Endothelial cell (in vitro differentiated cells): ENCODE data around the gene ANKRD37. TPM values are rescaled to one million over a fixed set of nuclear protein-coding genes. Genes with fewer than 3 reads are reported as not detected.

Experiments
- DNase-seq: peaks from one replicate; pipeline ENCODE4 v3.0.0; 2021; ENCODE audit warnings: low spot score
- H3K27ac Mint-ChIP-seq: one replicate; pipeline ENCODE4 v1.8.0; 2021; ENCODE audit warnings: mixed read lengths, inconsistent platforms; ENCODE audit not compliant: unreplicated experiment
- H3K27me3 Mint-ChIP-seq: one replicate; pipeline ENCODE4 v1.8.0; 2021; ENCODE audit warnings: mild to moderate bottlenecking, moderate library complexity, mixed read lengths, inconsistent platforms; ENCODE audit not compliant: unreplicated experiment
- H3K36me3 Mint-ChIP-seq: one replicate; pipeline ENCODE4 v1.8.0; 2021; ENCODE audit warnings: mild to moderate bottlenecking, low read depth, mixed read lengths, inconsistent platforms; ENCODE audit not compliant: unreplicated experiment
- H3K4me1 Mint-ChIP-seq: one replicate; pipeline ENCODE4 v1.8.0; 2021; ENCODE audit warnings: mild to moderate bottlenecking, mixed read lengths, inconsistent platforms; ENCODE audit not compliant: unreplicated experiment
- H3K4me3 Mint-ChIP-seq: one replicate; pipeline ENCODE4 v1.8.0; 2021; ENCODE audit warnings: mild to moderate bottlenecking, mixed read lengths, inconsistent platforms; ENCODE audit not compliant: unreplicated experiment
- H3K9me3 Mint-ChIP-seq: one replicate; pipeline ENCODE4 v1.8.0; 2021; ENCODE audit warnings: mixed read lengths, inconsistent platforms; ENCODE audit not compliant: unreplicated experiment
- CTCF ChIP-seq: fragments of 200-600 bp; sonication (generic); IDR thresholded peaks from one replicate; pipeline ENCODE4 v1.5.0; 2021; ENCODE audit warnings: antibody characterized with exemption; ENCODE audit not compliant: unreplicated experiment
- total RNA-seq: library from RNA; stranded (reverse); fragmentation: NEBNext Ultra II Directional; extraction: Animal tissue kit (Norgen Biotek cat#: 25700); gene quantifications from one replicate; pipeline ENCODE4 v1.2.1, GENCODE V29; 2021; ENCODE audit not compliant: unreplicated experiment

Gene ANKRD37
- total RNA-seq, 1 donor from 2014 or later: 2.6 TPM

- H3K27ac Mint-ChIP-seq: no peak overlapping the region
- peaks cover 15% of the 10 kb centered on the region for H3K4me1 Mint-ChIP-seq
- no peaks in the 10 kb centered on the region for H3K9me3 Mint-ChIP-seq
- no peak for DNase-seq
- H3K36me3 Mint-ChIP-seq: peaks cover 14% of the 10 kb centered on the region
- H3K27me3 Mint-ChIP-seq: no peaks in the 10 kb centered on the region
- H3K4me3 Mint-ChIP-seq: no peak overlapping the region
- no peak for TF ChIP-seq CTCF
Observed at GRCh38 chr4:185369731-185370130, 26.9 kb upstream of the ANKRD37 start.

GRCh38 chr4:185370268-185370949 lies 26.2 kb upstream of the ANKRD37 start:
- H3K4me1 Mint-ChIP-seq: peaks cover 18% of the 10 kb centered on the region
- H3K4me3 Mint-ChIP-seq: no peak overlapping the region
- no peak overlapping the region for H3K27ac Mint-ChIP-seq
- no peak for DNase-seq
- TF ChIP-seq CTCF: no peak
- no peaks in the 10 kb centered on the region for H3K9me3 Mint-ChIP-seq
- peaks cover 14% of the 10 kb centered on the region for H3K36me3 Mint-ChIP-seq
- no peaks in the 10 kb centered on the region for H3K27me3 Mint-ChIP-seq

DNA sequence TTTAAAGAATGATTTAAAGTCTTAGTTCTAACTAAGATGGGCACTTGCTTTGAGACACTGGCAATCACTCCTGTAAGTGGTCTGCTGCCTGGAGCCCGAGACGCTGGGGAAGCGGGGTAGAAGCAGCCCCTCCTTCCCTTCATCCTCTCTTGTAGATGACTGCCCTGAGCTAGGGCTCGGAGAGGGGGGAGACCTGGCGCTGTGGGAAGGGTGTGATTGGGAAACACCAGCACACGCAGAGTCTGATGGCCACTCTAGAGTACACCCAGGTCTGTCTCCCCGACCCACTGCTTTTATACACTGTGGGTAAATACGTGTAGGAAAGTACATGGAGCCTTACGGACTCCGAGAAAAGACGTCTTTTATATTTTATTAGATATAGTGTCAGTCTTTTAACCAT lies 24.9 kb upstream of the ANKRD37 start:
- Mint-ChIP-seq H3K27ac (no peak overlapping the region), H3K4me3 (no peak overlapping the region), H3K27me3 (no peaks in the 10 kb centered on the region), H3K4me1 (peaks cover 18% of the 10 kb centered on the region), H3K36me3 (peaks cover 14% of the 10 kb centered on the region), H3K9me3 (no peaks in the 10 kb centered on the region)
- DNase-seq: no peak
- no peak for TF ChIP-seq CTCF

DNA sequence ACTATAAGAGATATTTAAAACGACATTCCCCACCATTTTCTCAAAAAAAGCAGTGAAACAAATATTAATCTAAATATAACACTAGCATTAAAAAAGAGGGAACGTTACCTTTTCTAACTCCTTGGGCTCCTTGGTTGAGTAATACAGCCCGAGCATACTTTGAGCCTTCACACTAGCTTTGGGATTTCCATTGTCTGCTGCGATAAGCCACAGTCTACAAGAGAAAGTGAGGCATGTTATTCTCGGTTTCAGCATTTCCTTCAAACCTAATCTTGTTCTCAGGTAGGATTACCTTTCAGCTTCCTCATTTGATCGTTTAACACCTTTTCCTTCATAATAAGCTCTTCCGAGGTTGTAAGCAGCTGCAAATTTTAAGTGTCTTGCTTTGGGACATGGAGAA lies 22.6 kb upstream of the ANKRD37 start:
- peaks cover 16% of the 10 kb centered on the region for H3K36me3 Mint-ChIP-seq
- TF ChIP-seq CTCF: no peak
- no peaks in the 10 kb centered on the region for H3K27me3 Mint-ChIP-seq
- peaks cover 18% of the 10 kb centered on the region for H3K4me1 Mint-ChIP-seq
- no peaks in the 10 kb centered on the region for H3K9me3 Mint-ChIP-seq
- DNase-seq: no peak
- no peak overlapping the region for H3K4me3 Mint-ChIP-seq
- H3K27ac Mint-ChIP-seq: no peak overlapping the region

DNA sequence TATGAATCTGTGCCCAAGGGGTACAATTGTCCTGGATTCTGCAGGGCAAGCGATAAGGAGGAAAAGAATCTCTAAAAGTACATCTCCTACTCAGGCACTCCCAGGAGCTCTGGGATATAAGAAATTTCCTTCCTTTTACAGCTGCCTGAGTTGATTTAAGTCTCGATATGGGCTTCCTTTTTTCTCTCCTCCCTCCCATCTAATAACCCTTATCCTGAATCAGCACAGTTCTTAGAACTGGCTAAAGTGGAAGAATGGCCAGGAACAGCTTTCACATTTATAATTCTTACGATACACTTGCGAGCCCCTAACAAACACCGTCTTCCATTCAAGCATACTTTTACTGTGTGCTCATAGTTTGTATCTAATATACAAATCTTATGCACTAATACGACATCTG lies 22.1 kb upstream of the ANKRD37 start:
- Mint-ChIP-seq H3K4me3 (no peak overlapping the region), H3K4me1 (peaks cover 18% of the 10 kb centered on the region), H3K36me3 (peaks cover 16% of the 10 kb centered on the region), H3K9me3 (no peaks in the 10 kb centered on the region), H3K27ac (peak overlapping the region; percentile 58), H3K27me3 (no peaks in the 10 kb centered on the region)
- DNase-seq: no peak
- no peak for TF ChIP-seq CTCF
